ENCODE data around the gene ITGAX.

- no peak for TF ChIP-seq POLR2A (IDR thresholded peaks at IDR 0.05; ENCODE audit: low read length)
- no peak for TF ChIP-seq GATA1 (IDR thresholded peaks at IDR 0.05; ENCODE audit: low read depth, low read length)
These were observed 10.3 kb downstream of the ITGAX start for GRCh38 chr16:31365131-31365865.
